GM18868 (cell line): ENCODE data around the gene CLBA1.
"Not testable (repeated sequence)": the region's sequence is repeated elsewhere in the genome, so short reads cannot be mapped to it uniquely, and the experiment has no call there.

Experiments
- ATAC-seq: cut with Tn5 transposase; IDR thresholded peaks from one replicate; pipeline ENCODE4 v1.9.1; 2021; ENCODE audit warnings: mild to moderate bottlenecking, moderate library complexity; ENCODE audit not compliant: unreplicated experiment

CLBA1 gene

GRCh38 chr14:105021656-105022275 lies 36.2 kb downstream of the CLBA1 start:
- ATAC-seq = no peak

- ATAC-seq = no peak
Measured at GRCh38 chr14:105022276-105022670, 36.7 kb downstream of the CLBA1 start.

- no peak for ATAC-seq
Measured at GRCh38 chr14:105023144-105023543, 37.6 kb downstream of the CLBA1 start.

- ATAC-seq = no peak
Measured at GRCh38 chr14:105023791-105024480, 38.3 kb downstream of the CLBA1 start.

- no peak for ATAC-seq
Measured at GRCh38 chr14:105025429-105025828, 39.8 kb downstream of the CLBA1 start.

- no peak for ATAC-seq
Measured at GRCh38 chr14:105026033-105026785, 40.6 kb downstream of the CLBA1 start.

- ATAC-seq = no peak
Measured at GRCh38 chr14:105026802-105027563, 41.4 kb downstream of the CLBA1 start.

GRCh38 chr14:105027718-105028117 lies 42.1 kb downstream of the CLBA1 start:
- not testable (repeated sequence) for ATAC-seq

- ATAC-seq = no peak
Measured at GRCh38 chr14:105028251-105028927, 42.8 kb downstream of the CLBA1 start.

GRCh38 chr14:105029402-105029801 lies 43.8 kb downstream of the CLBA1 start:
- ATAC-seq = no peak

- no peak for ATAC-seq
Measured at GRCh38 chr14:105030194-105030593, 44.6 kb downstream of the CLBA1 start.

GRCh38 chr14:105030836-105031396 lies 45.3 kb downstream of the CLBA1 start:
- no peak for ATAC-seq

- ATAC-seq = not testable (repeated sequence)
Measured at GRCh38 chr14:105032451-105032901, 46.9 kb downstream of the CLBA1 start.

- ATAC-seq = not testable (repeated sequence)
Measured at GRCh38 chr14:105033412-105033900, 47.9 kb downstream of the CLBA1 start.

GRCh38 chr14:105034315-105035039 lies 48.9 kb downstream of the CLBA1 start:
- ATAC-seq = no peak

- ATAC-seq = not testable (repeated sequence)
Measured at GRCh38 chr14:105035616-105036015, 50.0 kb downstream of the CLBA1 start.

- ATAC-seq = no peak
Measured at GRCh38 chr14:105039458-105040205, 54.0 kb downstream of the CLBA1 start.
